ENCODE data around the gene MAP3K4. TPM values are rescaled to one million over a fixed set of nuclear protein-coding genes. Genes with fewer than 3 reads are reported as not detected.

Gene MAP3K4
- total RNA-seq, 4 donors from 2014 or later, result 17.2 to 35.2 (median 23.7) TPM

GRCh38 chr6:161010418-161010817, 18.8 kb downstream of the MAP3K4 start:
- no peaks in the 10 kb centered on the region for H3K9me3 ChIP-seq
- intact Hi-C loops (cut with DNase I; ENCODE audit: low total_unique reads), result no loop called here
- H3K27ac ChIP-seq, result no peak overlapping the region
- no peak for DNase-seq
- TF ChIP-seq EP300 (IDR thresholded peaks at IDR 0.05; ENCODE audit: low read depth) (no peak), POLR2A (IDR thresholded peaks at IDR 0.05) (no peak), CTCF (IDR thresholded peaks at IDR 0.05) (no peak), POLR2AphosphoS5 (IDR thresholded peaks at IDR 0.05) (no peak)
- in situ Hi-C loops (cut with MboI; ENCODE audit: low pct_ligation_motif_present in 1 of 4, low pct_unique_long_range_greater_than_20kb in 1 of 4, low sequenced_read_pairs in 3 of 4), result no loop called here
- WGBS, 2 donors (ENCODE audit: low coverage in 1 of 2), result 73 to 76% methylated on average over 1 of the region's 1 CpG
- no peaks in the 10 kb centered on the region for H3K27me3 ChIP-seq
- H3K36me3 ChIP-seq, result no peaks in the 10 kb centered on the region
- peaks cover 4 to 32% (median 8%) of the 10 kb centered on the region in 4 donors for H3K4me1 ChIP-seq
- no peak overlapping the region for H3K4me3 ChIP-seq

GRCh38 chr6:161011492-161012480, 20.2 kb downstream of the MAP3K4 start:
- intact Hi-C loops (cut with DNase I; ENCODE audit: low total_unique reads), result no loop called here
- Histone ChIP-seq H3K4me3 (no peak overlapping the region), H3K4me1 (peaks cover 4 to 32% (median 8%) of the 10 kb centered on the region in 4 donors), H3K36me3 (no peaks in the 10 kb centered on the region), H3K27ac (peak overlapping the region in 2 of 4 donors; percentile 4 to 29), H3K27me3 (no peaks in the 10 kb centered on the region), H3K9me3 (no peaks in the 10 kb centered on the region)
- 69 to 84% methylated on average over 5 to 8 of the region's 8 CpGs for WGBS, 2 donors (ENCODE audit: low coverage in 1 of 2)
- in situ Hi-C loops (cut with MboI; ENCODE audit: low pct_ligation_motif_present in 1 of 4, low pct_unique_long_range_greater_than_20kb in 1 of 4, low sequenced_read_pairs in 3 of 4), result no loop called here
- no peak for TF ChIP-seq CTCF (IDR thresholded peaks at IDR 0.05)
- TF ChIP-seq POLR2A (IDR thresholded peaks at IDR 0.05), result no peak
- TF ChIP-seq EP300 (IDR thresholded peaks at IDR 0.05; ENCODE audit: low read depth), result no peak
- TF ChIP-seq POLR2AphosphoS5 (IDR thresholded peaks at IDR 0.05), result no peak
- no peak for DNase-seq

GRCh38 chr6:161013695-161014094, 22.1 kb downstream of the MAP3K4 start:
- Histone ChIP-seq H3K9me3 (no peaks in the 10 kb centered on the region), H3K36me3 (no peaks in the 10 kb centered on the region), H3K4me3 (no peak overlapping the region), H3K4me1 (peaks cover 4 to 32% (median 8%) of the 10 kb centered on the region in 4 donors), H3K27ac (no peak overlapping the region), H3K27me3 (no peaks in the 10 kb centered on the region)
- intact Hi-C loops (cut with DNase I; ENCODE audit: low total_unique reads), result loop anchor here (2.0 kb wide), 1 partner anchor 45 kb away; no protein-coding TSS in a partner anchor
- in situ Hi-C loops (cut with MboI; ENCODE audit: low pct_ligation_motif_present in 1 of 4, low pct_unique_long_range_greater_than_20kb in 1 of 4, low sequenced_read_pairs in 3 of 4), result no loop called here
- TF ChIP-seq POLR2A (IDR thresholded peaks at IDR 0.05) (no peak), EP300 (IDR thresholded peaks at IDR 0.05; ENCODE audit: low read depth) (no peak), POLR2AphosphoS5 (IDR thresholded peaks at IDR 0.05) (no peak), CTCF (IDR thresholded peaks at IDR 0.05) (no peak)
- no peak for DNase-seq
- WGBS, 2 donors (ENCODE audit: low coverage in 1 of 2), result 60 to 87% methylated on average over 1 to 4 of the region's 4 CpGs

- no peak for TF ChIP-seq EP300 (IDR thresholded peaks at IDR 0.05; ENCODE audit: low read depth)
- TF ChIP-seq CTCF (IDR thresholded peaks at IDR 0.05), result no peak
- TF ChIP-seq POLR2A (IDR thresholded peaks at IDR 0.05), result no peak
- no peak for TF ChIP-seq POLR2AphosphoS5 (IDR thresholded peaks at IDR 0.05)
Measured at GRCh38 chr6:161017766-161018564, 26.4 kb downstream of the MAP3K4 start.

More at GRCh38 chr6:161017766-161018564, 26.4 kb downstream of the MAP3K4 start:
- Histone ChIP-seq H3K4me3 (no peak overlapping the region), H3K27me3 (no peaks in the 10 kb centered on the region), H3K27ac (no peak overlapping the region), H3K36me3 (no peaks in the 10 kb centered on the region), H3K4me1 (peaks cover 0 to 10% (median 0%) of the 10 kb centered on the region in 4 donors), H3K9me3 (no peaks in the 10 kb centered on the region)
- in situ Hi-C loops (cut with MboI; ENCODE audit: low pct_ligation_motif_present in 1 of 4, low pct_unique_long_range_greater_than_20kb in 1 of 4, low sequenced_read_pairs in 3 of 4) (no loop called here), intact Hi-C loops (cut with DNase I; ENCODE audit: low total_unique reads) (no loop called here)
- no peak for DNase-seq
- WGBS, 2 donors (ENCODE audit: low coverage in 1 of 2), result 81 to 82% methylated on average over 5 of the region's 5 CpGs
